Upper lobe of right lung (tissue), 1 donor: ENCODE results near the gene SEC22C. TPM values are rescaled to one million over a fixed set of nuclear protein-coding genes. Genes with fewer than 3 reads are reported as not detected.

Experiments used
- ATAC-seq: fragments of 200-7000 bp; cut with Tn5 transposase; one replicate; pipeline ENCODE4 v1.9.1; 2020; ENCODE audit warnings: mild to moderate bottlenecking, moderate library complexity
- DNase-seq: peaks from one replicate; pipeline ENCODE4 v3.0.0-alpha.2; 2020
- H3K27ac ChIP-seq: fragments of 200-600 bp; one replicate; pipeline ENCODE4 v1.8.0; 2022
- H3K27me3 ChIP-seq: fragments of 200-600 bp; one replicate; pipeline ENCODE4 v1.8.0; 2022; ENCODE audit warnings: mild to moderate bottlenecking
- H3K36me3 ChIP-seq: fragments of 200-600 bp; one replicate; pipeline ENCODE4 v1.8.0; 2022
- H3K4me1 ChIP-seq: fragments of 200-600 bp; one replicate; pipeline ENCODE4 v1.8.0; 2022
- H3K4me3 ChIP-seq: fragments of 200-600 bp; one replicate; pipeline ENCODE4 v1.8.0; 2022; ENCODE audit warnings: mild to moderate bottlenecking
- H3K9me3 ChIP-seq: fragments of 200-600 bp; one replicate; pipeline ENCODE4 v1.8.0; 2022
- CTCF ChIP-seq: fragments of 200-600 bp; IDR thresholded peaks from one replicate; pipeline ENCODE4 v1.8.0; 2022; ENCODE audit warnings: antibody characterized with exemption
- intact Hi-C: fragments of 100-400 bp; cut with DNase I; formaldehyde crosslinking; loops from one replicate; pipeline ENCODE4 v1.11.0; 2022
- total RNA-seq: library from RNA; stranded (reverse); fragmentation: NEBNext Ultra II Directional; extraction: Animal tissue kit (Norgen Biotek cat#: 25700); gene quantifications from one replicate; pipeline ENCODE4 v1.2.1, GENCODE V29; 2021
- donor health status: DM: no; HTN: yes; CAD: no; lungs with severe emphysema.

The SEC22C gene
- total RNA-seq, 1 donor from 2014 or later, result 48.6 TPM

GRCh38 chr3:42518800-42519567 is 62.8 kb downstream of the SEC22C start:
- Histone ChIP-seq H3K27ac (peak overlapping the region; percentile 51), H3K4me3 (no peak overlapping the region), H3K9me3 (no peaks in the 10 kb centered on the region), H3K27me3 (no peaks in the 10 kb centered on the region), H3K4me1 (peaks cover 2% of the 10 kb centered on the region), H3K36me3 (peaks cover 7% of the 10 kb centered on the region)
- DNase-seq, result no peak
- intact Hi-C loops, result no loop called here
- peak; percentile 18 for ATAC-seq
- no peak for TF ChIP-seq CTCF

- no peak overlapping the region for H3K27ac ChIP-seq
- H3K27me3 ChIP-seq, result no peaks in the 10 kb centered on the region
- no peak overlapping the region for H3K4me3 ChIP-seq
These were observed 64.7 kb downstream of the SEC22C start for GRCh38 chr3:42517117-42517516.

GRCh38 chr3:42516443-42516842 is 65.3 kb downstream of the SEC22C start:
- no peak for DNase-seq
- TF ChIP-seq CTCF, result no peak
- peaks cover 2% of the 10 kb centered on the region for H3K4me1 ChIP-seq
- H3K27ac ChIP-seq, result peak overlapping the region; percentile 66
- peaks cover 7% of the 10 kb centered on the region for H3K36me3 ChIP-seq
- intact Hi-C loops, result no loop called here
- no peaks in the 10 kb centered on the region for H3K27me3 ChIP-seq
- peak; percentile 33 for ATAC-seq
- no peak overlapping the region for H3K4me3 ChIP-seq
- H3K9me3 ChIP-seq, result no peaks in the 10 kb centered on the region

More at GRCh38 chr3:42517117-42517516, 64.7 kb downstream of the SEC22C start:
- H3K36me3 ChIP-seq, result peaks cover 7% of the 10 kb centered on the region
- no peak for ATAC-seq
- no peaks in the 10 kb centered on the region for H3K9me3 ChIP-seq
- no peak for TF ChIP-seq CTCF
- no peak for DNase-seq
- H3K4me1 ChIP-seq, result peaks cover 2% of the 10 kb centered on the region
- intact Hi-C loops, result no loop called here

GRCh38 chr3:42515976-42516375 is 65.8 kb downstream of the SEC22C start:
- ATAC-seq, result no peak
- TF ChIP-seq CTCF, result no peak
- intact Hi-C loops, result no loop called here
- no peaks in the 10 kb centered on the region for H3K9me3 ChIP-seq
- H3K27me3 ChIP-seq, result no peaks in the 10 kb centered on the region
- H3K4me1 ChIP-seq, result peaks cover 6% of the 10 kb centered on the region
- H3K36me3 ChIP-seq, result peaks cover 7% of the 10 kb centered on the region
- peak overlapping the region; percentile 66 for H3K27ac ChIP-seq
- no peak overlapping the region for H3K4me3 ChIP-seq
- no peak for DNase-seq

- H3K36me3 ChIP-seq, result peaks cover 7% of the 10 kb centered on the region
- intact Hi-C loops, result no loop called here
- H3K27me3 ChIP-seq, result no peaks in the 10 kb centered on the region
- no peak overlapping the region for H3K4me3 ChIP-seq
- no peak for DNase-seq
- no peak for TF ChIP-seq CTCF
- H3K4me1 ChIP-seq, result peaks cover 11% of the 10 kb centered on the region
- ATAC-seq, result peak; percentile 22
- H3K9me3 ChIP-seq, result no peaks in the 10 kb centered on the region
- H3K27ac ChIP-seq, result peak overlapping the region; percentile 66
These were observed 66.3 kb downstream of the SEC22C start for GRCh38 chr3:42515391-42515916.
